ENCODE data around the gene RGMA.
"Not testable (repeated sequence)": the region's sequence is repeated elsewhere in the genome, so short reads cannot be mapped to it uniquely, and the experiment has no call there.

Gene RGMA

DNA sequence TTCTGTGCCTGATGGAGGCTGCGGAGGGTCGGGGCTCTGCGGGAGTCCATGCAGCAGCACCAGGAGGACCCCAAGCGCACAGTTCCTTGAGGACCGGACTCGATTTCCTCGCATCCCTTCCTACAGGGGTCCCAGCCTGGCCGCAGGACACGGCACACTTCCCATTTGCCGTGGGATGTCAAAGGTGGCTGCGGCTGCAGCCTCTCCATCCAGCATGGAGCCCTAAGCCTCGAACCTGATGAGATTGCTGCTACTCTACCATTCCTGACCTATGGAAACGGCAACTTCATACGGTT is 40.6 kb downstream of the RGMA start:
- no peak for DNase-seq (ENCODE audit: low spot score)

DNA sequence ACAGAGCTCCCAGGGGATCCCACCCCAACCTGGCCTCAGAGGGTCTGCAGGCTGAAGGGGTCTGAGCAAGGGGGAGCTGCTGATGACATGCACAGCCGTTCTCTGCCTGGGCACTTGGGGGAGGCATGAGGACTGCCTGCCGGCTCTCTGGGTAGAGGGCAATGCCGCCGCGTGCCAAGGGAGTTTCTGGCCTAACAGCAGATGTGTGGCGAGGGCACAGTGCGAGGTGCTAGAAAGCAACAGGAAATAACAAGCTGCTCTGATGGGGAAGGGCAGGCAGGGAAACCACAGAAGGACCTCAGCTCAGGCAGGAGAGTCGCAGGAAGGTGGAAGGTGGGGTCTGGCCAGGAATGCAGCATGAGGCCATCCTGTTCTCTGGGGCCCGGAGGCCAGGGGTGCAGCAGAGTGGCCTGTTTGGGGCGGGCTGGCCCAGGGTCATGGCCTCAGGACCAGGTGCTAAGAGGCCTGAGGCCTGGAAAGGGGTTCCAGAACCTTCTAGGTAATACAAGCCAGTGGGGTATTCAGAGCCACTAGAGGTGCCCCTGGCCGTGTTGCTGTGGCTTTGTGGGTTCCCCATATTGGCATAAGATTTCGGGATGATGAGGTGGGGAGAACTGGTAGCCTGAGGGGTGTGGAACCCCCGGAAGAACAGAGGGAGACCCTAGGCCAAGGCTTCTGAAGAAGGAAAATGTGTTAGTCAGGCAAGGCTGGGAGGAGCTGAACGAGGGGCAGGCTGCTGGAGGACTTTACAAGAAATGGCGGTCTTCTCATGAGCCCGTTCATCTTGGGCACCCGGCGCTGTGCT is 41.2 kb downstream of the RGMA start:
- no peak for DNase-seq (ENCODE audit: low spot score)

DNA sequence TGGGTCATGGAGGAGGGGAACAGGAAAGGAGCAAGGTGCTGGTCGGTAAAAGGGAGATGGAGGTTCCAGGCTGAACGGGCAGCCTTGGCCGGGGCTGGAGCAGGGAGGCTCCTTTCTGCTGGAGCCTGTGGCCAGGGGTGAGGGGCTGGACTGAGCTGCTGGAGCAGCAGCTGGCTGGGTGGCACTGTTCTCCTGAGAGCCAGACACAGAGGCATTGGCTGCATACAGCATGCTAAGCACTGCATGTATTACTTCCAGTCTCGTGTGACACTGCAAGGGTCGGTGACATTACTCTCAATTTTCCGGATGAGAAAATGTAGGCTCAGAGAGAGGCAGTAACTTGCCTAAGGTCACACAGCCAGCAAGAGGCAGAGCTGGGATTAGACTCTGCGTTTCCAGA is 42.3 kb downstream of the RGMA start:
- no peak for DNase-seq (ENCODE audit: low spot score)

DNA sequence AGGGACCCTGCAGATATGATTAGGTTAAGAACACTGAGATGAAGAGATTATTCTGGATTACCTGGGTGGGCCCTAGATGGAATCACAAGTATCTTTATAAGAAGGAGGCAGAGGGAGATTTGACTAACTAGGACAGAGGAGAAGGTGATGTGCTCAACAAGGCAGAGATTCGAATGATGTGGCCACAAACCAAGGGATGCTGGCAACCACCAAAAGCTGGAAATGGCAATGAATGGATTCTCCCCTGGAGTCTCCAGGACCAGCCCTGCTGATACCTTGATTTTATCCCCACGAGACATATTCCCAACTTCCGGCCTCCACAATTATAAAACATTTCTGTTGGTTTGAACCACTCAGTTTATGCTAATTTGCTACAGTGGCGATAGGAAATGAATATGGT is 42.9 kb downstream of the RGMA start:
- no peak for DNase-seq (ENCODE audit: low spot score)

DNA sequence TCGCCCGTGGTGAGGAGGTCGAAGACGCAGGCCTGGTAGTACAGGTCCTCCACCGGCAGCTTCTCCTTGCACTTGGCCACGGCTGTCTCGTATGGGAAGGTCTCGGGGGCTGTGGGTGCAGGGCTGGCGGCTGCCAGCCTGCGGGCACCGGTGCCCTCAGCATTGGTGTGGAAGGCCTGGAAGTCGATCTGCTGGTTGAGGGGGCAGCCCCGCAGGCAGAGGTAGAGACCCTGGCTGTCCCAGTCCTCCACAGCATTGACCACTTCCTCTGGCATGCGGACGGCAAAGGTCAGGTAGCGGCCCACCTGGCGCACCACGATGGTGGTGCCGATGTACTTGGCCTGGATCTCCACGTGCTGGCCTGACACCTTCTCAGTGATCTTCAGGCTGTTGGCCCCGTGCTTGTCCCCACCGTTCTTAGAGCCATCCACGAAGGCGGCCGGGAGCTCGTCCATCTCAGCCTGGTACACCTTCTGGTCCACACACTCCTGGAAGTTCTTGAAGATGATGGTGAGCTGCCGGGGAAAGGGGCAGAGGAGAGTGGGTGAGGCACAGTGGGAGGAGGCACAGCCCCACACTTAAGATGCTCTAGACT is 43.7 kb downstream of the RGMA start:
- no peak for DNase-seq (ENCODE audit: low spot score)

DNA sequence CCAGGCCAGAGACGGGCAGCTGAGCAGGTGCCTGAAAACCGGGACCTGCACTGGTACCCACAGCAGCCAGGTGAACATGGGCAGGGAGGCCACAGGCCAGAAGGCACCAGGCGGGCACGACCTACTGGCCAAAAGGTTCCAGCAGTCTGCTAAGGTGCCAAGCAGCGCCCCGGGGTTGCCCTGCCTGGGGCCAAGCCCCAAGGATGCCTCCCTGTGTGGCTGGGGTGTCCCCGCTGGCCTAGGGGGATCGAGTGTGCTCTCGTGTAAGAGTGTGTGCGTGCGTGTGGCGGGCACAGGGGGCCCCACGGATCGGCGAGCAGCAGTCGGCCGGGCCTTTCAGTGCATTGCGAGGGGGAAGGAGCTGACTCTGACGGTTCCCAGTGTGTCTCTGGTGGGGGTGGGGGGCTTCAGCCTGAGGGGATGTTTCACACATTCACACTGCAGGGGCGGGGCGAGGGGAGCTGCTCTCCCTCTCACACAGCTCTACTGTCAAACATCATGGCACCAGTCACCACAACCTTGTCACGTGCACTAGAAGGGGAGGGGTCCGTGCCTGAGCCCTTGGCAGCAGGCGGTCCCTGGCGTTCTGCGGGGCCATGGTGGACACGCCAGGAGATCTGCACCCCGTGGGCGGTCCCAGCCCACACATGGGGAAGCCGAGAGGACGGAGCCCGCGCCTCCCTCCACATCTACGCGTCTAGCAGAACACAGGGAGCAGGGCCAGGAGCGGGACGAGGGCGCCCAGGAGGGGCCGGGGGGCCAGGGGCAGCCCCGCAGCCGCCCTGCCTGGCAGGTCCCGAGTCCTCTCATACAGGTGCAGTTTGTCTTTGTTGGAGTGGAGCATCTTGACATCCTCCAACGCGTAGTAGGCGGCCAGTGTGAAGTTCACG is 44.5 kb downstream of the RGMA start:
- no peak for DNase-seq (ENCODE audit: low spot score)

DNA sequence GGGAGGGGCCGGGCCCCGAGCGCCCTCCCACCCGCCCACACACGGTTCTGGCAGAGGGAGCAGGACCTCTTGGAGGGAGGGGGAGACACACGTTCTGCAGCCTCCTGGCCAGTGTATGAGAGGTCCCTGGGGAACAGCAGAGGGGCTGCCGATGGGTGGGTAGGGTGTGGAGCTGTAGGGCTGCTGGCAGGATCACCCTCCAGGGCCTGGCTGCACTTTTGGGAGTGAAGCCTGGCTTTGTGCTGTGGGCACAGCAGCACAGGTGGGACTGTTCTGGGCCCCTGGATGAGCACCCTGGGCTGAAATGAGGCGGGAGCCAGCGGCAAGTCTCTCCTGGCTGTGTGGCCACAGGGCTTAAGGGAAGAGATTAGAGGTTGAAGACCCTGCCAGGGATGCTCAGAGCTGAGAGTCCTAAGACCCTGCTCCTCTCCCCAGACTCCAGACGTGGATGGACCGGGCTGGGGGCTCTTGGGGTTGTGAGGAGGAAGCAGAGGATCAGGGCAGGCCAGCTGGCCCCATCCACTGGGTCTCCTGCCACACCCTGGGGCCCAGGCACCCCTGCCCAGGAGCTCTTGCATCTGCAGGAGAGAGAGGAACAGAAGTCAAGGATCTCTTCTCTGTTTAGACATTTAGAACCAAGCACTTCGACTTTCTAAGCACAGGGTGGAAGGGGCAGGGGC is 45.2 kb downstream of the RGMA start:
- no peak for DNase-seq (ENCODE audit: low spot score)

DNA sequence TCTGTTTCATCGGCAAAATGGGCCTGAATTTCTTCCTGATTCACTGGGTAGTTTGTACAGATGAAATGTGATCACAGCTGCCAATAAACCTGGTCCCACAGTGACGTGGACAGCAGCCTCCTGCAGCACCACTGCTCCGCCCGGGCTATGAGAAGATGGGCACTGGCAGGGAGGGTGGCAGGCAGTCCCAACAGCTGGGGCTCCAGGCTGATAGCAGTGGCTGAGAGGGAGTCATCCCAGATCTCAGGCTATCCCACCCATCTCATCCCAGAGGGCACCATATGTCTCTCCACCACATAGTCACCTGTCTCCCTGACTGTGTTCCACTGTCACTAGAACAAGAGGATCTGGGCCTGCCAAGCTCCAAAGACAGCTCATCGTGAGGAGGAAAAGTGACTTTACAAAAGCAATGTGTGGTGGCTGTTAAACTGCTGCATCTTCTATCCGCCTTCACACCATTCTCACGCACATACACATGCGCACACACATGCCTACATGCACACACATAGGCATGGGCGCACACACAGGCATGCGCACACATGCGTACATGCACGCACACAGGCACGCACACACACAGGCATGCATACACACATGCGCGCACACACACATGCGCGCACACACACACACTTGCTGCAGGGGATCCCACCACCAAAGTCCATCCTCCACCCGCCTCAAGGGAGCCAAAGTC is 46.2 kb downstream of the RGMA start:
- DNase-seq (ENCODE audit: low spot score), result no peak

DNA sequence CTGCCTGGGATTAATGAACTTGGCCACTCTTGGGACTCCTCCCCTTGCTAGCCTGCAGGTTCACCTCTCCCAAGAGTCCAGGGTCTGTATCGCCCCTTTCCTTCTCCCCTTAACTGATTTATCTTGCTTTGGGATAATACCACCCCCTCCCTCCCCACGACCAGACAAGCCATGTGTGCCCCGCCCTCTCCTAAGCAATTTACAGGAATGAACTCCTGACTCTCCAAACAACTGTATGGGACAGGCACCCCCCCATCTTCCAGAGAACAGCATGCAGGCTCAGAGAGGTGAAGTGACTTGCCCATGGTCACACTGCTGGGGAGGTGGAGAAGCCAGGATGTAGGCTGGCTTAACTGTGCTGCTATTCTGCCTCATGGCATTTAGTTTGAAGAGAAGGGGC is 46.8 kb downstream of the RGMA start:
- no peak for DNase-seq (ENCODE audit: low spot score)

DNA sequence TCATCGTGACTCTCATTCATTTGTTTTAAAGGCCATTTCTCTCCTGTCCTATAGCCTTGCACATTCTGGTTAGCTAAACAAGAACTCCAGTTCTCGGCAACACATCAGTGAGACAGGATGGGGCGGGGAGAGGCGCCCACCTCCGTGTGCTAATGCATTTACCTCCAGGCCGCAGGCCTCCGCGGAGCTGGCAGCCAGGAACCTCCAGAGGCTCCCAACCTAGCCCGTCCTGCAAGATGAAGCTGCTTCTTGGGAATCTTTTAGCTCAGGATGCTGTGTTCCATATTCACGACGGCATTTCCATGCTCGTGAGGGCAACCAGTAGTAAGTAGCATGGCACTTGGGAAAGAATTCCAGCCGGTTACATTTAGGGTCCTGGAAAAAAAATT is 47.9 kb downstream of the RGMA start:
- DNase-seq (ENCODE audit: low spot score), result no peak

DNA sequence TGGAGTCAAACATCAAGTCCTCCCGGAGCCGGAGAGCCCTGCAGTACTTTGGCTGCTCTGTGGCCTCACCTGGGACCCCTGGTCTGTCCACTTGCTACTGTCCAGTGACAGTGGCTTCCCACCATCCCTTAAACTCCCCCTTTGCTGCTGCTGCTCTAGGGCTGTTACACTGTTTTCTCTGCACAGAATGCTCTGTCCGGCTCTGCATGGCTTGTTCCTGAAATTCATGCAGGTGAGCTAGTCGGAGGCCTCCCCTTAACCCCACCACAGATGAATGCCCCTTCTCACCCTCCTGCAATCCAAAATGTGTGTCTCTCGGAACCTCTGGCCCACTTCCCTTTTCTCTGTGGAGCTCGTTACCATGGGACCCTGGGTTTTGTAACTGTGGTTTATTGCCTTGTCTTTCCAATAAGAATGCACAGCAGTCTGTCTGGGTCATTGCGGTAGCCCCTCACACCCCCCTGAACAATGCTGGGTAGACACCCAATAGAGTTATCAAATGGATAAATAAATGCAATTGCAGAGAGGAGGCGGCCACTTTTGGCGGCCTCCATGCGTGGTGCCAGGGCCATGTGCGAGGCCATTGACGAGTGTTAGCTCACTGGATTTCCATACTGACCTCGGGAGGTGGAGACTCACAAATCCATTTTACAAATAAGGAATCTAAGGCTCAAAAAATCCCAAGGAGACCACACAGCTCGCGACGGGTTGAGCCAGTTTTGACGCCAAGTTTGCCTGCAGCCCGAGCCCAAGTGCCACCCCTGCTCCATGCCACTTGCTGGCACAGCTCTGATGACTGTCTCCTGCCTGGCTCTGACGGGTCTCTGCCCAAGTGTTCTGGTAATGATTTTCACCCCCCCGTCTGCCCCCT is 48.5 kb downstream of the RGMA start:
- no peak for DNase-seq (ENCODE audit: low spot score)

DNA sequence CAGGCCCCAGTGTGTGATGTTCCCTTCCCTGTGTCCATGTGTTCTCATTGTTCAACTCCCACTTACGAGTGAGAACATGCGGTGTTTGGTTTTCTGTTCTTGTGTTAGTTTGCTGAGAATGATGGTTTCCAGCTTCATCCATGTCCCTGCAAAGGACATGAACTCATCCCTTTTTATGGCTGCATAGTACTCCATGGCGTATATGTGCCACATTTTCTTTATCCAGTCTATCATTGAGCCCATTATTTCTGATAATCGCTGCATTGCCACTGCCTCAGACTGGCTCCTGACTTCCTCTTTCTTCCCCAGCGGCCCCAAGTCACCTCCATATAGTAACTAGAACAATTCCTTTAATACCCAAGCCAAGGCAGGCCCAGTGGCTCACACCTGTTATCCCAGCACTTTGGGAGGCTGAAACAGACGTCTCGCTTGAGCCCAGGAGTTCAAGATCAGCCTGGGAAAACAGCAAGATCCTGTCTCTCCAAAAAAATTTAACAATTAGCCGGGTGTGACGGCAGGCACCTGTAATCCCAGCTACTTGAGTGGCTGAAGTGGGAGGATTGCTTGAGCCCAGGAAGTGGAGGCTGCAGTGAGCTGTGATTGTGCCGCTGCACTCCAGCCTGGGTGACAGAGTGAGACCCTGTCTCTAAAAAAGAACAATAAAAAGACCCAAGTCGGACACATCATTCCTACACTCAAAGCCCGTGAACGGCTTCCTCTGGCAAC is 49.3 kb downstream of the RGMA start:
- DNase-seq (ENCODE audit: low spot score), result not testable (repeated sequence)

DNA sequence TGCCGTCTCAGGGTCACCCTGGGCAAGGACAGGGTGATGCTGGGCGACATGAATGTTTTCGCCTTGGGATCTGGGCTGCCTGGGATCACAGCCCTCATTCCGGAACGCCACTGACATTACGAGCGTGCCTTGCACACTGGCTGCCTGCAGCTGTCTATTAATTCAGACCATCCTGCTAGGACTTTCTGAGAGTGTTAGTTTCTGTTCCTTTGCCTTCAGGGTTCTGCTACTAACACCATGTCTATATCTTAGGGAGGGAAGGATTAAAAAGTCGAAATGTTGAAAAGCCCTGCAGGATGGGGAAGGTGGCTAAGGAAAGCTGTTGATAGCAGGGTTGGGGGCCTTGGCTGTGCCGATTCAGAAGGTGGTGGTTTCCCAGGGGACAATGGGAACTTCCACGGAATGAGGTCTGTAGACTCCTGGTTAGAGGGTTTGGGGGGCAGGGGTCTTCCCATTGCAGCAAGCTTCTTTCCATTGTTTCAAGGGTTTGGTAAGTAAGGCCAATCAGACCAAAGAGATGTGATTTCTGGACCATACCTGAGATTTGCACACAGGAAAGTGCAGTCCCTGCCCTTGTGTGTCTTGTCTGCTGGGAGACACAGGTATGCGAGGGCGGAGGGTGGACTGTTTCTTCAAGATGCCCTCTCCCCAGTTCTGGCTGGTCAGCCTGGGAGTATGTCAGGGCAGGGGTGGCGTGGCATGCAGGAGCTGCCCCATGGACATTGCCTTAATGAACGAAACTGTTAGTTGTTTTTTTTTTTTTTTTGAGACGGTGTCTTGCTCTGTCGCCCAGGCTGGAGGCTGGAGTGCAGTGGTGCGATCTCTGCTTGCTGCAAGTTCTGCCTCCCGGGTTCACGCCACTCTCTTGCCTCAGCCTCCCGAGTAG is 50.9 kb downstream of the RGMA start:
- no peak for DNase-seq (ENCODE audit: low spot score)

DNA sequence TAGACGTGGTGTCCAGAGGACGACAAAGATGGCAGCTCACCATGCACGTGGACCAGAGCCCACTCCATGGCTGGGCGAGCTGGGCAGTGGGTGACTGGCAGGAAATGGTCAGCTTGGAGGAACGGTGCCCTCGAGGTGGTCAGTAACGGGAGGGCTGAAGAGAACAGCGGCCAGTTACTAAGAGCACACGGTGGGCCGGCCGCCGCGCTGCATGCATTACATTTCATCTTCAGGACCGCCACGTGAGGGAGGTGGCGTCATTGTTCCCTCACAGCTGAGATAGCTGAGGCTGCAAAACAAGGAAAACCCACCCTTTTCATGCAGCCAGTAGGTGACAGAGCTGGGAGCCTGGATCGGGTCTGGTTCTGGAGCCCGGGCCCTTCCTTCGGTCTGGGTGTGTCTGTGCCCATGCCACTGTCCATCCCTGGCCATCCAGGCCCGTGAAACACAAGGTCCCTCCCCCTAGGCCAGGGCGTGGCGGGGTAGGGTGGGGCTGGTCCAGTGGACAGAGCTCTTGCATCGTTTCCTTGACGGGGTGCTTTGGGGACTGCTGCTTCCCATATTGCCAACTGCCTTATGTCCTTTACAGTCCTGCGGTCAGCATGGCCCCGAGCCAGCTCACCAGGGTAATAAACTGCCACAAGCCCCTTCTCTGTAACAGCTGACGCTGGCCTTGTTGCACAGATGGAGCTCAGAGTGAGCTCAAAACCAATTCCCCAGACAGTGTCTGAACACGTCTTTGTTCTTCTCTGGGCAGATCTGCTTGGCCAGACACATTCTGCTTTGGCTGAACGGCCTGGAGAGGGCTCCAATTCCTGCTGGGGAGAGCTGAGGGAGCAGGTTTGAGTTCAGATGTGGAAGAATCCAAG is 51.8 kb downstream of the RGMA start:
- peak; percentile 75 for DNase-seq (ENCODE audit: low spot score)

DNA sequence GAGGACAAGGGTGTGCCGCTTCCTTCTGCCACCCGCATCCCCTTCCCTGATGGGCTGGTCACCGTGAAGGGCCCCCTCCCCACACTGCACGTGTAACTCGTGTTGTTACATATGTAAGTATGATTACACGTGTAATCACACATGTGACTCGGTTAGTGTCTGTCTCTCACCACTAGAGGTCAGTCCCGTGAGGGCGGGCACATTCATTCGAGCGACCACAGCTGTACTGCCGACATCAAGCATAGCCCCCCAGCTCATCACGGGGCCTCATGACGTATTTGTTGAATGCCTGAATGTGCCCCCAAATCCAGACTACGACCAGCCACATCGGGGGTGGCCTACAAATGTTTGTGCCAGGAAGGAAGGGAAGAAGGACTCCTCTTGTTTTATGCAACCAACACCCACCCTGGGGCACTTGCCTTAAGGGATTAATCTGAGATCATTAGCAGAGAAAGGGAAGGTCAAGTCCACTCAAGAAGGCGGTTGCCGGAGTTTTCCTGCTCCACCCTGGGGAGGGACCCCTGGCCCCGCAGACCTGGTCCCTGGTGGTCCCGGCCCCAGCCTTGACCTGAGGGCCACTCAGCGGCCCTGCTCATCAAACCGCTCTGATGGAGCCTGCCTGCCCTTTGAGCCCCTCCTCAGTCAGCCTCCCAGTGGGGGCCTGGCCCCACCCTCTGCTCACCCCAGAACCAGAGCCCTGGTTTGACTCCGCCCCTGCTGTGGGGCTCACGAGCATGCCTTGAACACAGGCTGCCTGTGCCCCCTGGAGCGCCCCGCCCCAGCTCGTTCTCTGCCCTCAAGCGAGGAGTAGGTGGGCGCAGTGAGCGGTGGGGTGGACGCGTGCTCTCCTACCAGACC is 52.8 kb downstream of the RGMA start:
- DNase-seq (ENCODE audit: low spot score), result no peak

DNA sequence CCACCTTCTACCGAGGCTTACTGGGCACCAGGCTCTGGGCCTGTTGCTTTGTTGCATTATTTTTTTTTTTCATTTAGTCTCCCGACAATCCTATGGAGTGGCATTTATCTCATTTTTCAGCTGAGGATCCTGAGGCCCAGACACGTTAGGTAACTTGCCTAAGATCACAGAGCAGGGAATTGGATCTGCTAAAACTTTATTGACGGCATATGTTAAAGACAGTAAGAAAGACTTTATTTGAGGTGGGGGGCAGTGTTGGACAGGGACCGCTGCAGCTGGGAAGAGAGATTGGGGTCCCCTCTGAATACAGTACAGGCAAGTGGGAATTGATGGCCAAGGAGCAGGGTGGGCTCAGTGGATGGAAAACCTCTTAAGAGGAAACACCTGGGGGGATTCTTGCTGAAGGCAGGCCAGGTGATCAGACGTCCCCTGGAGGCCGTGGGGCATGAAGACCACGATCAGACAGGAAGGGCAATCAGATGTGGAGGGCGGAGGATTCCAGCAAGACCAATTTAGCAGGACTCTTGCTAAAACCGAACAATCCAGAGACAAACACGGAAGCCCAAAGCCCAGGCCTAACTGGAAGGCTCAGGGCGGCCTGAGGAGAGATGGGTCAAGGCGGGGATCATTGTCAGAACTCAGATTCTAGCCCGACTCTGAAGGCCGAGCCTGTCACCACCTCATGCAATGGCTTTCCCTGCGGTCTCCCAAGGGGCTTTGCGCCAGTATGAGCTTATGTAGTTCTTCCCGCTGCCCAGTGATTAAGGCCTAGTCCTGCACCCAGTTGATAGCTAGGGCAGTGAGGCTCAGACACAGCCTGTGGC is 53.7 kb downstream of the RGMA start:
- DNase-seq (ENCODE audit: low spot score), result no peak
